ENCODE measurements around the gene RALGAPA1. TPM values are rescaled to one million over a fixed set of nuclear protein-coding genes. Genes with fewer than 3 reads are reported as not detected.
A peak's percentile ranks its signal among the peaks of the same experiment; 100 is the strongest.

Gene RALGAPA1
- total and polyA plus RNA-seq, 2 of the 13 experiments (the other 11 are each of a cell fraction or from before 2014, with no cell fraction given) = 65.0 to 89.2 TPM

- no peak overlapping the region for H3K27ac ChIP-seq (ENCODE audit: extremely low read length, insufficient read depth, low read length)
- DNase-seq (ENCODE audit: low spot score) (no peak), FAIRE-seq (no peak), ATAC-seq (no peak; the same call in 2 of the 3 replicates)
- peaks cover 84% of the 10 kb centered on the region for H3K79me2 ChIP-seq (ENCODE audit: insufficient read depth, low read length)
- H3K9me3 ChIP-seq (ENCODE audit: low read length) = no peaks in the 10 kb centered on the region
- ChIA-PET CTCF (ENCODE audit: low intra/inter-chr PET ratio, low total read pairs) (no interaction called here), POLR2A (no interaction called here)
- H3K27me3 ChIP-seq (ENCODE audit: control insufficient read depth in 1 of 2, insufficient read depth in 2 of 2, low read length in 2 of 2) = no peaks in the 10 kb centered on the region
- no peak overlapping the region for H3K9ac ChIP-seq (ENCODE audit: insufficient read depth, low read depth, low read length)
- peaks cover 17% of the 10 kb centered on the region for H4K20me1 ChIP-seq (ENCODE audit: insufficient read depth, low read length)
- TF ChIP-seq ZNF816 (CRISPR knock-in tag; IDR thresholded peaks at IDR 0.05; ENCODE audit: borderline replicate concordance) (no peak), ZNF281 (CRISPR knock-in tag; IDR thresholded peaks at IDR 0.05; ENCODE audit: borderline replicate concordance) (no peak), ZNF724P (CRISPR knock-in tag; IDR thresholded peaks at IDR 0.05; ENCODE audit: borderline replicate concordance) (0 out of 2 replicates have a peak, but pooled peaks have one; percentile 41), TRIM24 (CRISPR knock-in tag; IDR thresholded peaks at IDR 0.05) (no peak), KLF13 (CRISPR knock-in tag; IDR thresholded peaks at IDR 0.05) (no peak), TEAD3 (CRISPR knock-in tag; optimal IDR thresholded peaks at IDR 0.05; ENCODE audit: borderline replicate concordance) (peak; percentile 38), HNRNPK (IDR thresholded peaks at IDR 0.05; ENCODE audit: low read depth, low read length, poor library complexity, severe bottlenecking) (no peak)
- H3K4me3 ChIP-seq (replicated peaks in 1 of 3; ENCODE audit: insufficient read depth in 1 of 3, low read depth in 2 of 3, low read length in 3 of 3) = no peak overlapping the region
- H3K36me3 ChIP-seq (replicated peaks in 1 of 2; ENCODE audit: control insufficient read depth in 1 of 2, insufficient read depth in 2 of 2, low read length in 2 of 2) = peaks cover 4 to 5% of the 10 kb centered on the region in 2 experiments; a peak in 3 of 5 replicates
- no peak overlapping the region for H3K4me2 ChIP-seq (ENCODE audit: low read depth, low read length)
- in situ Hi-C loops (cut with HindIII; ENCODE audit: extremely low pct_ligation_motif_present, low pct_unique_long_range_greater_than_20kb) = no loop called here
- H3K4me1 ChIP-seq (ENCODE audit: insufficient read depth, low read length) = peaks cover 7% of the 10 kb centered on the region; the same call in 1 of the 2 replicates
- 95% methylated on average over 4 of the region's 4 CpGs for WGBS (ENCODE audit: low lambda C conversion rate)
- intact Hi-C loops (cut with micrococcal nuclease; ENCODE audit: unreplicated experiment) = no loop called here
- H2AFZ ChIP-seq (ENCODE audit: low read length) = no peak overlapping the region
- no TSS peak for BruUV-seq (replicated peaks)
Observed at GRCh38 chr14:35789651-35790050, 19.4 kb downstream of the RALGAPA1 start.
